Measurements from ENCODE around the gene CCDC43.
"Not testable (repeated sequence)": the region's sequence is repeated elsewhere in the genome, so short reads cannot be mapped to it uniquely, and the experiment has no call there.

The CCDC43 gene

GRCh38 chr17:44689477-44690217 lies at the start of gene CCDC43:
TSS of gene CCDC43 (minus strand) at chr17:44689776. CDS start at chr17:44689753, 23 bp downstream.
- H3K36me3 Mint-ChIP-seq (ENCODE audit: low read depth) = peaks cover 14% of the 10 kb centered on the region
- H3K9me3 Mint-ChIP-seq = no peaks in the 10 kb centered on the region
- H3K27ac Mint-ChIP-seq = peak within 1 kb of the TSS; percentile 98 to 99 (median 99)
- peak within 1 kb of the TSS; percentile 97 to 99 (median 98) for H3K4me3 Mint-ChIP-seq
- no peak for TF ChIP-seq CTCF (IDR thresholded peaks at IDR 0.05; ENCODE audit: unreplicated experiment in 3 of 3)
- peaks cover 37% of the 10 kb centered on the region for H3K4me1 Mint-ChIP-seq
- no peaks in the 10 kb centered on the region for H3K27me3 Mint-ChIP-seq (ENCODE audit: low read depth)

- no peaks in the 10 kb centered on the region for H3K9me3 Mint-ChIP-seq
- H3K4me1 Mint-ChIP-seq = no peaks in the 10 kb centered on the region
- no peak for TF ChIP-seq CTCF (IDR thresholded peaks at IDR 0.05; ENCODE audit: unreplicated experiment in 3 of 3)
- H3K27ac Mint-ChIP-seq = no peak overlapping the region
- peaks cover 9% of the 10 kb centered on the region for H3K36me3 Mint-ChIP-seq (ENCODE audit: low read depth)
- no peaks in the 10 kb centered on the region for H3K27me3 Mint-ChIP-seq (ENCODE audit: low read depth)
- no peak overlapping the region for H3K4me3 Mint-ChIP-seq
Observed at GRCh38 chr17:44738214-44738906, 48.8 kb upstream of the CCDC43 start.

- Mint-ChIP-seq H3K27me3 (ENCODE audit: low read depth) (no peaks in the 10 kb centered on the region), H3K36me3 (ENCODE audit: low read depth) (peaks cover 10% of the 10 kb centered on the region), H3K27ac (no peak overlapping the region), H3K9me3 (no peaks in the 10 kb centered on the region), H3K4me1 (no peaks in the 10 kb centered on the region), H3K4me3 (no peak overlapping the region)
- TF ChIP-seq CTCF (IDR thresholded peaks at IDR 0.05; ENCODE audit: unreplicated experiment in 3 of 3) = no peak
Observed at GRCh38 chr17:44736551-44737240, 47.1 kb upstream of the CCDC43 start.

GRCh38 chr17:44734272-44734671 lies 44.7 kb upstream of the CCDC43 start:
- no peak for TF ChIP-seq CTCF (IDR thresholded peaks at IDR 0.05; ENCODE audit: unreplicated experiment in 3 of 3)
- Mint-ChIP-seq H3K4me3 (no peak overlapping the region), H3K9me3 (no peaks in the 10 kb centered on the region), H3K4me1 (no peaks in the 10 kb centered on the region), H3K36me3 (ENCODE audit: low read depth) (peaks cover 24% of the 10 kb centered on the region), H3K27ac (no peak overlapping the region), H3K27me3 (ENCODE audit: low read depth) (no peaks in the 10 kb centered on the region)

GRCh38 chr17:44733753-44734152 lies 44.2 kb upstream of the CCDC43 start:
- Mint-ChIP-seq H3K27me3 (ENCODE audit: low read depth) (no peaks in the 10 kb centered on the region), H3K4me3 (no peak overlapping the region), H3K4me1 (no peaks in the 10 kb centered on the region), H3K36me3 (ENCODE audit: low read depth) (peaks cover 24% of the 10 kb centered on the region), H3K9me3 (no peaks in the 10 kb centered on the region), H3K27ac (no peak overlapping the region)
- TF ChIP-seq CTCF (IDR thresholded peaks at IDR 0.05; ENCODE audit: unreplicated experiment in 3 of 3) = peak; percentile 34 to 51 (median 40)

GRCh38 chr17:44726121-44726520 lies 36.5 kb upstream of the CCDC43 start:
- not testable (repeated sequence) for H3K4me3 Mint-ChIP-seq; H3K27me3 Mint-ChIP-seq (ENCODE audit: low read depth); H3K4me1 Mint-ChIP-seq; H3K27ac Mint-ChIP-seq; H3K9me3 Mint-ChIP-seq
- peaks cover 31% of the 10 kb centered on the region for H3K36me3 Mint-ChIP-seq (ENCODE audit: low read depth)

All from nephron (organoid).